Neuron (in vitro differentiated cells): ENCODE results near the gene RAPGEF6.

ENCODE experiments used
- H2AFZ ChIP-seq: one replicate; pipeline ENCODE4 v1.6.1; 2013; ENCODE audit warnings: low read depth, mild to moderate bottlenecking, inconsistent platforms, low read length, moderate library complexity
- H3K27me3 ChIP-seq: one replicate; pipeline ENCODE4 v1.6.1; 2013; ENCODE audit warnings: low read length; ENCODE audit not compliant: insufficient read depth
- H3K36me3 ChIP-seq: one replicate; pipeline ENCODE4 v1.6.1; 2013; ENCODE audit warnings: low read length; ENCODE audit not compliant: insufficient read depth
- H3K4me1 ChIP-seq: one replicate; pipeline ENCODE4 v1.6.1; 2013; ENCODE audit warnings: low read length; ENCODE audit not compliant: insufficient read depth
- H3K4me3 ChIP-seq: 2 replicates; pipeline ENCODE4 v1.5.1; 2013; ENCODE audit warnings: mild to moderate bottlenecking, low read length, moderate library complexity
- H3K9me3 ChIP-seq: one replicate; pipeline ENCODE4 v1.6.1; 2013; ENCODE audit warnings: low read length

Gene RAPGEF6

GRCh38 chr5:131581702-131582101 is 53.3 kb downstream of the RAPGEF6 start:
- H3K4me1 ChIP-seq = no peaks in the 10 kb centered on the region
- peaks cover 11% of the 10 kb centered on the region for H3K9me3 ChIP-seq
- H2AFZ ChIP-seq = no peak overlapping the region
- no peak overlapping the region for H3K4me3 ChIP-seq
- H3K27me3 ChIP-seq = no peaks in the 10 kb centered on the region
- H3K36me3 ChIP-seq = no peaks in the 10 kb centered on the region

GRCh38 chr5:131579917-131580671 is 54.9 kb downstream of the RAPGEF6 start:
- Histone ChIP-seq H3K9me3 (peaks cover 9% of the 10 kb centered on the region), H3K27me3 (no peaks in the 10 kb centered on the region), H2AFZ (no peak overlapping the region), H3K36me3 (no peaks in the 10 kb centered on the region), H3K4me3 (no peak overlapping the region), H3K4me1 (no peaks in the 10 kb centered on the region)

GRCh38 chr5:131575660-131576227 is 59.3 kb downstream of the RAPGEF6 start:
- Histone ChIP-seq H3K36me3 (no peaks in the 10 kb centered on the region), H3K27me3 (no peaks in the 10 kb centered on the region), H3K4me1 (no peaks in the 10 kb centered on the region), H2AFZ (no peak overlapping the region), H3K4me3 (no peak overlapping the region), H3K9me3 (peaks cover 15% of the 10 kb centered on the region)

- peaks cover 7% of the 10 kb centered on the region for H3K9me3 ChIP-seq
- no peaks in the 10 kb centered on the region for H3K27me3 ChIP-seq
- no peak overlapping the region for H2AFZ ChIP-seq
- no peak overlapping the region for H3K4me3 ChIP-seq
- H3K4me1 ChIP-seq = no peaks in the 10 kb centered on the region
- peaks cover 3% of the 10 kb centered on the region for H3K36me3 ChIP-seq
These were observed 63.3 kb downstream of the RAPGEF6 start for GRCh38 chr5:131571669-131572168.

- peaks cover 3% of the 10 kb centered on the region for H3K36me3 ChIP-seq
- H3K9me3 ChIP-seq = peaks cover 7% of the 10 kb centered on the region
- no peaks in the 10 kb centered on the region for H3K4me1 ChIP-seq
- no peaks in the 10 kb centered on the region for H3K27me3 ChIP-seq
- no peak overlapping the region for H2AFZ ChIP-seq
- no peak overlapping the region for H3K4me3 ChIP-seq
These were observed 64.3 kb downstream of the RAPGEF6 start for GRCh38 chr5:131570757-131571156.

- no peaks in the 10 kb centered on the region for H3K27me3 ChIP-seq
- H2AFZ ChIP-seq = no peak overlapping the region
- no peaks in the 10 kb centered on the region for H3K9me3 ChIP-seq
- peaks cover 3% of the 10 kb centered on the region for H3K36me3 ChIP-seq
- H3K4me1 ChIP-seq = peaks cover 4% of the 10 kb centered on the region
- H3K4me3 ChIP-seq = no peak overlapping the region
These were observed 70.8 kb downstream of the RAPGEF6 start for GRCh38 chr5:131564229-131564652.

- H3K36me3 ChIP-seq = peaks cover 3% of the 10 kb centered on the region
- H3K4me3 ChIP-seq = no peak overlapping the region
- peaks cover 4% of the 10 kb centered on the region for H3K4me1 ChIP-seq
- no peak overlapping the region for H2AFZ ChIP-seq
- H3K27me3 ChIP-seq = no peaks in the 10 kb centered on the region
- no peaks in the 10 kb centered on the region for H3K9me3 ChIP-seq
These were observed 71.4 kb downstream of the RAPGEF6 start for GRCh38 chr5:131563434-131564228.

GRCh38 chr5:131550606-131551005 is 84.4 kb downstream of the RAPGEF6 start:
- Histone ChIP-seq H2AFZ (no peak overlapping the region), H3K4me3 (no peak overlapping the region)

GRCh38 chr5:131548176-131548575 is 86.9 kb downstream of the RAPGEF6 start:
- H3K4me3 ChIP-seq = no peak overlapping the region
- H3K4me1 ChIP-seq = no peaks in the 10 kb centered on the region
- no peaks in the 10 kb centered on the region for H3K27me3 ChIP-seq
- peaks cover 6% of the 10 kb centered on the region for H3K36me3 ChIP-seq
- H2AFZ ChIP-seq = no peak overlapping the region
- no peaks in the 10 kb centered on the region for H3K9me3 ChIP-seq

More at GRCh38 chr5:131550606-131551005, 84.4 kb downstream of the RAPGEF6 start:
- Histone ChIP-seq H3K9me3 (no peaks in the 10 kb centered on the region), H3K36me3 (peaks cover 6% of the 10 kb centered on the region), H3K27me3 (no peaks in the 10 kb centered on the region), H3K4me1 (no peaks in the 10 kb centered on the region)

- H3K36me3 ChIP-seq = peaks cover 6% of the 10 kb centered on the region
- no peak overlapping the region for H3K4me3 ChIP-seq
- no peak overlapping the region for H2AFZ ChIP-seq
- no peaks in the 10 kb centered on the region for H3K27me3 ChIP-seq
- H3K4me1 ChIP-seq = no peaks in the 10 kb centered on the region
- H3K9me3 ChIP-seq = no peaks in the 10 kb centered on the region
These were observed 89.2 kb downstream of the RAPGEF6 start for GRCh38 chr5:131545845-131546244.

GRCh38 chr5:131542723-131543122 is 92.3 kb downstream of the RAPGEF6 start:
- H3K4me3 ChIP-seq = no peak overlapping the region
- no peaks in the 10 kb centered on the region for H3K27me3 ChIP-seq
- no peaks in the 10 kb centered on the region for H3K4me1 ChIP-seq
- H2AFZ ChIP-seq = no peak overlapping the region
- H3K36me3 ChIP-seq = peaks cover 6% of the 10 kb centered on the region
- no peaks in the 10 kb centered on the region for H3K9me3 ChIP-seq

- H2AFZ ChIP-seq = no peak overlapping the region
- no peaks in the 10 kb centered on the region for H3K27me3 ChIP-seq
- H3K4me1 ChIP-seq = no peaks in the 10 kb centered on the region
- H3K36me3 ChIP-seq = peaks cover under 1% of the 10 kb centered on the region
- H3K9me3 ChIP-seq = no peaks in the 10 kb centered on the region
- H3K4me3 ChIP-seq = no peak overlapping the region
These were observed 93.3 kb downstream of the RAPGEF6 start for GRCh38 chr5:131541762-131542161.

GRCh38 chr5:131541071-131541470 is 94.0 kb downstream of the RAPGEF6 start:
- H3K9me3 ChIP-seq = no peaks in the 10 kb centered on the region
- no peak overlapping the region for H3K4me3 ChIP-seq
- H2AFZ ChIP-seq = no peak overlapping the region

More at GRCh38 chr5:131541071-131541470, 94.0 kb downstream of the RAPGEF6 start:
- Histone ChIP-seq H3K36me3 (no peaks in the 10 kb centered on the region), H3K4me1 (no peaks in the 10 kb centered on the region), H3K27me3 (no peaks in the 10 kb centered on the region)
